ENCODE results near the gene KDF1. TPM values are rescaled to one million over a fixed set of nuclear protein-coding genes. Genes with fewer than 3 reads are reported as not detected.
"Not testable (repeated sequence)": the region's sequence is repeated elsewhere in the genome, so short reads cannot be mapped to it uniquely, and the experiment has no call there.

Gene KDF1
- polyA plus RNA-seq, 1 of the 3 experiments (the other 2 are of a cell fraction) = not detected

DNA sequence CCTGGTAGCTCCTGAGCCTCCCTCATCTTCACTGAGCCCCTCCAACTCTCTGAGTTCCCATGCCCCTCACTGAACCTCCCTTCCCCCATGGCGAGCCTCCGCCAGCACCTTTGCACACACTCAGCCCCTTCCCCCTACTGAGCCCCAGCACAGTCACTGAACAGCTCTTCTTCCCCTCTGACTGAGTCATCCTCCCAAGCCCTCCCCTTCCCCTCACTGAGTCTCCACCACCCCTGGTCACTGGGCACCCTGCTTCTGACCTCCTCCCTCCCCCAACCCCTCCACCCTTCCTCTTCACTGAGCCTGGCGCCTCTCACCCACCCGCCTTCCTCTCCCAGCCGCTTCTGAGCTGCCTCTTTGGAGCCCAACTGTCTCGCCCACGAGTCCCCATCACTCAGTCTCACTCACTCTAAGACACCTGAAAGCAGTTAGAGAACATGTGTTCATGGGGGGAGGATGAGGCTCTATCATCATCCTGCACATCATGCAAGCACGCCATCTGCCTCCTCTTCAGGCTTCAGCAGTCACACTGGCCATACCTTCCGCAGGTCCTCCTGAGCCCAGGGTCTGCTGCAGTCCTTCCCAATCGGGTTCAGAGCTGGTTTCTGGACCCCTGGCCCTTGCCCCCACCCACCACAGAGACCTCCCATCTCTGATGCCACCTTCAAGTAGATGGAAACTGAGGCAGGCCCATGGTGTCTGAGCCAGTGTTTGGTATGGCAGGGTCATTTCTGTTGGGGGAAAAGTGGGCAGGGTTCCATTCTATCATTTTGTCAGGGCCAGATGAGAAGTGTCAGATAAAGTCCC, 31.2 kb upstream of the KDF1 start:
- WGBS (ENCODE audit: low lambda C conversion rate) = 24% methylated on average over 10 of the region's 10 CpGs
- no peak overlapping the region for H3K4me3 ChIP-seq (ENCODE audit: low read depth in 2 of 2, low read length in 1 of 2)
- no peak overlapping the region for H3K9ac ChIP-seq
- no peak for DNase-seq
- H4K20me1 ChIP-seq (ENCODE audit: insufficient read depth) = no peaks in the 10 kb centered on the region
- H3F3A ChIP-seq (replicated peaks; ENCODE audit: insufficient read depth) = peaks cover 3% of the 10 kb centered on the region
- peak overlapping the region; percentile 65 for H3K4me2 ChIP-seq
- TF ChIP-seq JUND (IDR thresholded peaks at IDR 0.05) (no peak), FOSL2 (IDR thresholded peaks at IDR 0.05; ENCODE audit: borderline replicate concordance, low read depth) (peak; percentile 9; the same call in 1 of the 2 replicates), TAF1 (IDR thresholded peaks at IDR 0.05; ENCODE audit: borderline replicate concordance, low read depth, low read length) (no peak), RFX5 (IDR thresholded peaks at IDR 0.05; ENCODE audit: low read length) (no peak), GABPA (IDR thresholded peaks at IDR 0.05; ENCODE audit: low read depth) (no peak), MEF2A (IDR thresholded peaks at IDR 0.05; ENCODE audit: borderline replicate concordance, low read depth) (no peak)
- TF ChIP-seq, protein P1, sequence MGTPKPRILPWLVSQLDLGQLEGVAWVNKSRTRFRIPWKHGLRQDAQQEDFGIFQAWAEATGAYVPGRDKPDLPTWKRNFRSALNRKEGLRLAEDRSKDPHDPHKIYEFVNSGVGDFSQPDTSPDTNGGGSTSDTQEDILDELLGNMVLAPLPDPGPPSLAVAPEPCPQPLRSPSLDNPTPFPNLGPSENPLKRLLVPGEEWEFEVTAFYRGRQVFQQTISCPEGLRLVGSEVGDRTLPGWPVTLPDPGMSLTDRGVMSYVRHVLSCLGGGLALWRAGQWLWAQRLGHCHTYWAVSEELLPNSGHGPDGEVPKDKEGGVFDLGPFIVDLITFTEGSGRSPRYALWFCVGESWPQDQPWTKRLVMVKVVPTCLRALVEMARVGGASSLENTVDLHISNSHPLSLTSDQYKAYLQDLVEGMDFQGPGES (IDR thresholded peaks at IDR 0.05; ENCODE audit: low read depth, low read length) = no peak
- H2AFZ ChIP-seq (ENCODE audit: low read depth) = no peak overlapping the region
- peaks cover 5 to 10% of the 10 kb centered on the region in 2 experiments; a peak in 2 of 4 replicates for H3K4me1 ChIP-seq (ENCODE audit: control insufficient read depth in 1 of 2, insufficient read depth in 2 of 2, low read depth in 1 of 2, low read length in 1 of 2)
- no peak overlapping the region for H3K27ac ChIP-seq (ENCODE audit: low read depth in 2 of 2, low read length in 1 of 2)
- H3K9me2 ChIP-seq = no peaks in the 10 kb centered on the region
- H3K79me2 ChIP-seq (ENCODE audit: insufficient read depth) = peaks cover 5% of the 10 kb centered on the region; the same call in 1 of the 2 replicates
- H3K27me3 ChIP-seq (ENCODE audit: insufficient read depth) = no peaks in the 10 kb centered on the region
- no peaks in the 10 kb centered on the region for H3K36me3 ChIP-seq (replicated peaks in 1 of 2; ENCODE audit: control insufficient read depth in 1 of 2, insufficient read depth in 2 of 2, low read length in 1 of 2)
- H3K9me3 ChIP-seq = no peaks in the 10 kb centered on the region
- CTCF ChIA-PET = interaction anchor here (1.1 to 2.0 kb wide), 3 partner anchors 9 to 25 kb away, joined by 3 to 5 read pairs (median 4); no protein-coding TSS in a partner anchor
- POLR2A ChIA-PET = no interaction called here

DNA sequence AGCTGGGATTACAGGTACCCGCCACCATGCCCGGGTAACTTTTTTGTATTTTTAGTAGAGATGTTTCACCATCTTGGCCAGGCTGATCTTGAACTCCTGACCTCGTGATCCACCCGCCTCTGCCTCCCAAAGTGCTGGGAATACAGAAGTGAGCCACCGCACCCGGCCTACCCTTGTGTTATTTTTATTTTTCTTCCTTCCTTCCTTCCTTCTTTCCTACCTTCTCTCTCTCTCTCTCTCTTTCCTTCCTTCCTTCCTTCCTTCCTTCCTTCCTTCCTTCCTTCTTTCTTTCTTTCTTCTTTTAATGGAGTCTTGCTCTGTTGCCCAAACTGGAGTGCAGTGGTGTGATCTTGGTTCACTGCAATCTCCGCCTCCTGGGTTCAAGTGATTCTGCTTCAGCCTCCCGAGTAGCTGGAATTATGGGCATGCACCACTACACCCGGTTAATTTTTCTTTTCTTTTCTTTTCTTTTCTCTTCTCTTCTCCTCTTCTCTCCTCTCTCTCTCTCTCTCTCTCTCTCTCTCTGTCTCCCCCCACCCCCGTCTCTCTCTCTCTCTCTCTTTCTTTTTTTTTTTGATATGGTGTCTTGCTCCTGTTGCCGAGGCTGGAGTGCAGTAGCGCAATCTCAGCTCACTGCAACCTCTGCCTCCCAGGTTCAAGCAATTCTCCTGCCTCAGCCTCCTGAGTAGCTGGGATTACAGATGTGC, 29.3 kb upstream of the KDF1 start:
- POLR2A ChIA-PET; H3K27me3 ChIP-seq (ENCODE audit: insufficient read depth); H4K20me1 ChIP-seq (ENCODE audit: insufficient read depth); H3K9me2 ChIP-seq; H3K4me3 ChIP-seq (ENCODE audit: low read depth in 2 of 2, low read length in 1 of 2); H3K9me3 ChIP-seq; H3K27ac ChIP-seq (ENCODE audit: low read depth in 2 of 2, low read length in 1 of 2); H3K9ac ChIP-seq; H2AFZ ChIP-seq (ENCODE audit: low read depth); H3K4me2 ChIP-seq; H3K36me3 ChIP-seq (replicated peaks in 1 of 2; ENCODE audit: control insufficient read depth in 1 of 2, insufficient read depth in 2 of 2, low read length in 1 of 2); DNase-seq; H3K79me2 ChIP-seq (ENCODE audit: insufficient read depth); H3K4me1 ChIP-seq (ENCODE audit: control insufficient read depth in 1 of 2, insufficient read depth in 2 of 2, low read depth in 1 of 2, low read length in 1 of 2): not testable (repeated sequence)
- CTCF ChIA-PET = interaction anchor here (0.8 to 2.8 kb wide), 2 partner anchors 8 to 21 kb away, joined by 3 to 13 read pairs; no protein-coding TSS in a partner anchor
- WGBS (ENCODE audit: low lambda C conversion rate) = 58% methylated on average over 12 of the region's 12 CpGs
- H3F3A ChIP-seq (replicated peaks; ENCODE audit: insufficient read depth) = peaks cover 11% of the 10 kb centered on the region

DNA sequence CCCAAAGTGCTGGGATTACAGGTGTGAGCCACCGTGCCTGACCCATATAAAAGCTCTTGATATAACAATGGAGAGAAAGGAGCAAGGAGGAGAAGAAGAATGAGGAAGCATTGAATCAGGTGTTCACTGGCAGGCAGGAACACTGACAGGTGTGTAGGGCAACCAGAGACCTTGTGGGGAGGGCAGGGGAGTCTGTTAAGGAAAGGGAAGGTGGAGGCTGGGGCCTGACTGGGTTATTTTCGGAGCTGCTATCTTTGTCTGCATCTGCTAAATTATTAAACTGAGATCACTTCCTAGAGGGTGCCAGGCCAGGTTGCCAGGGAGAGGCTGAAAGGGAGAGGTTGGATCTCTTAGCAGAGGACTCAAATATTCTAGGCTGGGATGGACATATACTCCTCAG, 26.4 kb upstream of the KDF1 start:
- no peak overlapping the region for H2AFZ ChIP-seq (ENCODE audit: low read depth)
- CTCF ChIA-PET = interaction anchor here (2.8 to 3.4 kb wide), 2 partner anchors 11 to 20 kb away, joined by 14 to 21 read pairs; no protein-coding TSS in a partner anchor

More for the DNA sequence above, 26.4 kb upstream of the KDF1 start:
- no peak for DNase-seq
- H3F3A ChIP-seq (replicated peaks; ENCODE audit: insufficient read depth) = peaks cover 9% of the 10 kb centered on the region
- H3K9me3 ChIP-seq = no peaks in the 10 kb centered on the region
- no peak overlapping the region for H3K4me2 ChIP-seq
- no peak overlapping the region for H3K27ac ChIP-seq (ENCODE audit: low read depth in 2 of 2, low read length in 1 of 2)
- no peaks in the 10 kb centered on the region for H3K9me2 ChIP-seq
- H3K9ac ChIP-seq = no peak overlapping the region
- 31% methylated on average over 2 of the region's 2 CpGs for WGBS (ENCODE audit: low lambda C conversion rate)
- H3K79me2 ChIP-seq (ENCODE audit: insufficient read depth) = no peaks in the 10 kb centered on the region
- no peaks in the 10 kb centered on the region for H3K36me3 ChIP-seq (replicated peaks in 1 of 2; ENCODE audit: control insufficient read depth in 1 of 2, insufficient read depth in 2 of 2, low read length in 1 of 2)
- H3K4me1 ChIP-seq (ENCODE audit: control insufficient read depth in 1 of 2, insufficient read depth in 2 of 2, low read depth in 1 of 2, low read length in 1 of 2) = peaks cover 0 to 5% of the 10 kb centered on the region in 2 experiments; a peak in 1 of 4 replicates
- TF ChIP-seq, protein P2, sequence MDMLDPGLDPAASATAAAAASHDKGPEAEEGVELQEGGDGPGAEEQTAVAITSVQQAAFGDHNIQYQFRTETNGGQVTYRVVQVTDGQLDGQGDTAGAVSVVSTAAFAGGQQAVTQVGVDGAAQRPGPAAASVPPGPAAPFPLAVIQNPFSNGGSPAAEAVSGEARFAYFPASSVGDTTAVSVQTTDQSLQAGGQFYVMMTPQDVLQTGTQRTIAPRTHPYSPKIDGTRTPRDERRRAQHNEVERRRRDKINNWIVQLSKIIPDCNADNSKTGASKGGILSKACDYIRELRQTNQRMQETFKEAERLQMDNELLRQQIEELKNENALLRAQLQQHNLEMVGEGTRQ (IDR thresholded peaks at IDR 0.05; ENCODE audit: borderline replicate concordance, low read depth, low read length) = no peak
- TF ChIP-seq MXI1 (IDR thresholded peaks at IDR 0.05; ENCODE audit: low read depth, low read length) (no peak), EP300 (IDR thresholded peaks at IDR 0.05; ENCODE audit: borderline replicate concordance in 1 of 2, low read depth in 1 of 2, low read length in 1 of 2) (no peak), GABPA (IDR thresholded peaks at IDR 0.05; ENCODE audit: low read depth) (no peak), GATA2 (CRISPR knock-in tag; IDR thresholded peaks at IDR 0.05) (no peak), NRF1 (IDR thresholded peaks at IDR 0.05; ENCODE audit: low read depth, low read length) (no peak), RAD21 (IDR thresholded peaks at IDR 0.05; ENCODE audit: low read length) (no peak), RXRA (IDR thresholded peaks at IDR 0.05; ENCODE audit: borderline replicate concordance, low read depth) (no peak), RCOR1 (IDR thresholded peaks at IDR 0.05; ENCODE audit: low read length) (no peak), POLR2AphosphoS5 (IDR thresholded peaks at IDR 0.05; ENCODE audit: low read depth, low read length) (no peak), SIN3A (IDR thresholded peaks at IDR 0.05; ENCODE audit: borderline replicate concordance, low read depth, low read length) (no peak), RFX5 (IDR thresholded peaks at IDR 0.05; ENCODE audit: low read length) (no peak)
- TF ChIP-seq, protein P3, sequence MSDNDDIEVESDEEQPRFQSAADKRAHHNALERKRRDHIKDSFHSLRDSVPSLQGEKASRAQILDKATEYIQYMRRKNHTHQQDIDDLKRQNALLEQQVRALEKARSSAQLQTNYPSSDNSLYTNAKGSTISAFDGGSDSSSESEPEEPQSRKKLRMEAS (IDR thresholded peaks at IDR 0.05; ENCODE audit: low read depth) = no peak
- no peaks in the 10 kb centered on the region for H4K20me1 ChIP-seq (ENCODE audit: insufficient read depth)
- POLR2A ChIA-PET = no interaction called here
- no peak overlapping the region for H3K4me3 ChIP-seq (ENCODE audit: low read depth in 2 of 2, low read length in 1 of 2)
- H3K27me3 ChIP-seq (ENCODE audit: insufficient read depth) = no peaks in the 10 kb centered on the region; the same call in 1 of the 2 replicates
